GM12801 (cell line): Measurements from ENCODE around the gene LUZP2.

Source experiments
- CTCF ChIP-seq: IDR thresholded peaks from one replicate; pipeline ENCODE4 v1.5.1; 2011; ENCODE audit warnings: control low read depth; ENCODE audit not compliant: insufficient read length; ENCODE audit errors: extremely low read depth

LUZP2 gene

DNA sequence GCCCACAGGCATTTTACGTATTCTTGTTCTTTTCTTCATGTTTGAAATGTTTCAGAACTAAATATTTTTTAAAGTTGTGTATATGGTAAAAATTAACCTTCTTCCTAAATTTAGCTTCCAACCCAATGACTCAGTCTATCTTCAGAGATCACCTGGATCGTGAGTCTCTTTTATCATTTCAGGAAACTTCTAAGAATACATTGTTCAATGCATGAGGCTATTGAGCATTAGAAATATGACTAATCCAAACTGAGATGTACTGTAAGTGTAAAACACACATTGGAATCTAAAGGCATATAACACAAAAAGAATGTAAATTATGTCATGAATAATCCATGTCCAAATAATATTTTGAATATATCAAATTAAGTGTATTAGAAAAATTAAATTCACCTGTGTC, 265.2 kb downstream of the LUZP2 start:
- no peak for TF ChIP-seq CTCF

DNA sequence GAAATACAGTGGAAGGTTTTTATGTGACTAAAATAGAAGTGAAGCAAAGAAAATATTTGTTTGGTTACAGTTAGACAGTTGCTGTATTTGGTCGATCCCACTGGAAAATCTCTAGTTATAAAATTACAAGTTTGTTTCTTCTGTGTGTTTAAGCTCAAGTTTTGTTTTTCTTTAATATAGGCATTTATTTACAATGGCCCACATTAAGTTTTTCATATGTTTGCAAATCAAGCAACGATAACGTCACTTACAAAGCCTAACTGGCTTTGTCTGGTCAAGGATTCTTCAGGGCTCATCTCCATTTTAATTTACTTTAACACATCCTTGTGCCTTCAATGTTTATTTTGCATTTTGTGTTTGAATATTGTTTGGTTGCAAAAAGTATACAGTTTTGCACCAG, 270.6 kb downstream of the LUZP2 start:
- TF ChIP-seq CTCF: no peak

DNA sequence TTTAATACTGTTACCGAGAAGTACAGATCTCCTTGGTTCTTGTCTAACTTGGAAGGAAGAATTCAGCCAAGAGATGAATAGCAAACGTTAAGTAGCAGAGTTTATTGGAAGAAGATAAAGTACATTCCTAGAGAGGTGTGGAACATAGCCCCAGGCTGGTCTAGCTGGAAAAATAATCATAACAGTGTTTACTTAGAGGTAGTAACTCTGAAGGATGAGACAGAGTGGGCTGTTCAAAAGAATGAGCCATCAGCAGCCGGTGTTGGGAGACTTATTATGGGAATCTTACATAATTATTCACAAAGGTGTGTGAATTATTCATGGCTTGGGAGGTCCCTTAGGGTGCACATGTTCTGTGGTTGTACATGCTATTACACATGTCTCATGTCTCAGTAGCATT, 276.5 kb downstream of the LUZP2 start:
- TF ChIP-seq CTCF: no peak

DNA sequence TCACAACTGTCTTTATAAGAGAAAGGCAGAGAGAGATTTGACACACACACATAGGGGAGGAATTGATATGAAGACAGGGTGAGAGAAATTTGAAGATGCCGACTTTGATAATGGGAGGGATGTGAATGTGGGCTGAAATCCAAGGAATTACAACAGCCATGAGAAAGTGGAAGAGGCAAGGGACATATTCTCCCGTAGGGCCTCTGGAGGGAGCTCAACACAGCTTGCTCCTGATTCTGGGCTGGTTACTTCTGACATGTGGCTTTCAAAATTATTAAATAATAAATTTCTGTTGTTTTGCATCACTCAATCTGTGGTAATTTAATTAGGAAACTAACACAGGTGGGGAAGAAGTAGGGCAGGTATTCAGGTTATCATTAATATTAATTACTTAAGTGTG, 282.9 kb downstream of the LUZP2 start:
- no peak for TF ChIP-seq CTCF

GRCh38 chr11:24781288-24781687, 284.4 kb downstream of the LUZP2 start:
- no peak for TF ChIP-seq CTCF

- TF ChIP-seq CTCF: no peak
These were observed 296.6 kb downstream of the LUZP2 start for GRCh38 chr11:24793479-24793878.

DNA sequence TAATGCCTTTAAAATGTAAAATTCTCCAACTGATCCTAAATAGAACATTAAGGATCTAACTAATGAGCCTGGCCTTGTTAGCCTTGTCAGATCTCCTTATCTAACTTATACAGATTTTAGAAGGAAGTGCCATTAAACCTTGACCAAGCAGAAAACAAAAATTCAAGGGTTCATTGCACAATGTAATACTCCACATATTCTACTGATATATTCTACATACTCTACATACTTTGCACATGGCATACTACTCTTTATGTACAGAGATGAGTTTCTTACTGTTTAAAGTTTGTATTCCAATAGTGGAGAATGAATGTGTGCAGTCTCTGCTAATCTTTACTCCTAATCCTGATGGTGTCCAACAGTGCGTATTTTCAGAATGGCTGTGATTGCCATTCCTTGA, 297.2 kb downstream of the LUZP2 start:
- TF ChIP-seq CTCF: no peak

DNA sequence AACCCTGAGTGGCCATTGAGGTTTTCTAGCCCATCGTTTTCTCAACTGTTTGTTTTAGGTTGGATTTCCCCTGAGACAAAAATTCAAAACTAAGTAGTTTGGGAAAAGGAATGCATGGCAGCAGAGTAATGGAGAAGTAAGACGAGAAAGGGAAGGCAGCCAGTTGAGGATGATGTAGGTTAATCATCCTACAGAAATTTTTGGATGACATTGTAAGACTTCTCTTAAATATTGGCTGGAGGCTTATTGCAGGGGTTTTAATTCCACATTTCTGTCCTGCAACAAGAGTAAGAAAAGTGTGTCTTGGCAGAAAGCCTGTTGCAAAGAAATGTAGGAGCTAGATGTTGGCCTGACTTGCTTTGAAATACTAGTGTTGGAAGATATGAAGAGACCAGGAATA, 308.8 kb downstream of the LUZP2 start:
- TF ChIP-seq CTCF: no peak
